ENCODE data around the gene FBL.
"Not testable (repeated sequence)": the region's sequence is repeated elsewhere in the genome, so short reads cannot be mapped to it uniquely, and the experiment has no call there.

FBL gene

GRCh38 chr19:39845933-39846677 lies at the start of gene FBL:
TSS of gene FBL (minus strand) at chr19:39846379. CDS start at chr19:39846300, 79 bp downstream.
- peak; percentile 96 for DNase-seq (ENCODE audit: low spot score)

- not testable (repeated sequence) for DNase-seq (ENCODE audit: low spot score)
Observed at GRCh38 chr19:39895096-39895495, 48.9 kb upstream of the FBL start.

GRCh38 chr19:39894236-39894606 lies 48.0 kb upstream of the FBL start:
- DNase-seq (ENCODE audit: low spot score) = not testable (repeated sequence)

GRCh38 chr19:39893366-39894235 lies 47.4 kb upstream of the FBL start:
- not testable (repeated sequence) for DNase-seq (ENCODE audit: low spot score)

GRCh38 chr19:39892506-39892902 lies 46.3 kb upstream of the FBL start:
- DNase-seq (ENCODE audit: low spot score) = not testable (repeated sequence)

GRCh38 chr19:39891660-39892505 lies 45.7 kb upstream of the FBL start:
- DNase-seq (ENCODE audit: low spot score) = not testable (repeated sequence)

GRCh38 chr19:39890755-39891551 lies 44.8 kb upstream of the FBL start:
- no peak for DNase-seq (ENCODE audit: low spot score)

GRCh38 chr19:39889872-39890754 lies 43.9 kb upstream of the FBL start:
- not testable (repeated sequence) for DNase-seq (ENCODE audit: low spot score)

- not testable (repeated sequence) for DNase-seq (ENCODE audit: low spot score)
Observed at GRCh38 chr19:39887456-39887951, 41.3 kb upstream of the FBL start.

GRCh38 chr19:39885821-39886554 lies 39.8 kb upstream of the FBL start:
- not testable (repeated sequence) for DNase-seq (ENCODE audit: low spot score)

GRCh38 chr19:39884721-39885120 lies 38.5 kb upstream of the FBL start:
- not testable (repeated sequence) for DNase-seq (ENCODE audit: low spot score)

GRCh38 chr19:39882645-39883044 lies 36.5 kb upstream of the FBL start:
- DNase-seq (ENCODE audit: low spot score) = not testable (repeated sequence)

GRCh38 chr19:39881495-39882110 lies 35.4 kb upstream of the FBL start:
- DNase-seq (ENCODE audit: low spot score) = not testable (repeated sequence)

GRCh38 chr19:39880241-39880640 lies 34.1 kb upstream of the FBL start:
- DNase-seq (ENCODE audit: low spot score) = not testable (repeated sequence)

- DNase-seq (ENCODE audit: low spot score) = not testable (repeated sequence)
Observed at GRCh38 chr19:39879796-39880195, 33.6 kb upstream of the FBL start.

GRCh38 chr19:39878866-39879265 lies 32.7 kb upstream of the FBL start:
- DNase-seq (ENCODE audit: low spot score) = not testable (repeated sequence)

- DNase-seq (ENCODE audit: low spot score) = no peak
Observed at GRCh38 chr19:39878398-39878797, 32.2 kb upstream of the FBL start.

- DNase-seq (ENCODE audit: low spot score) = not testable (repeated sequence)
Observed at GRCh38 chr19:39877982-39878381, 31.8 kb upstream of the FBL start.

GRCh38 chr19:39877488-39877887 lies 31.3 kb upstream of the FBL start:
- not testable (repeated sequence) for DNase-seq (ENCODE audit: low spot score)

Measured in hematopoietic multipotent progenitor cell treated with erythropoietin and hydrocortisone succinate and interleukin-3 and kit ligand, for 15 days (in vitro differentiated cells).